GM12878 (cell line): Measurements from ENCODE around the gene PEF1. TPM values are rescaled to one million over a fixed set of nuclear protein-coding genes. Genes with fewer than 3 reads are reported as not detected.
A peak's percentile ranks its signal among the peaks of the same experiment; 100 is the strongest.

Source experiments
- CHD2 ChIP-seq: IDR thresholded peaks from 2 replicates; pipeline ENCODE4 v1.6.1; 2011; ENCODE audit warnings: low read depth, low read length, improper control_type of control experiment, borderline replicate concordance
- FOXK2 ChIP-seq: fragments of 450-650 bp; IDR thresholded peaks from 2 replicates; pipeline ENCODE4 v1.6.1; 2017; ENCODE audit warnings: mild to moderate bottlenecking, moderate library complexity
- HDGF ChIP-seq: fragments of 450-650 bp; IDR thresholded peaks from 2 replicates; pipeline ENCODE4 v1.6.1; 2016; ENCODE audit warnings: antibody characterized with exemption
- NFIC ChIP-seq: IDR thresholded peaks from 2 replicates; pipeline ENCODE4 v1.6.1; 2012; ENCODE audit warnings: low read depth, mild to moderate bottlenecking, inconsistent platforms, low read length, moderate library complexity
- NFXL1 ChIP-seq: fragments of 450-650 bp; IDR thresholded peaks from 2 replicates; pipeline ENCODE4 v1.6.1; 2017; ENCODE audit warnings: antibody characterized with exemption, mild to moderate bottlenecking, borderline replicate concordance
- POLR2A ChIP-seq: IDR thresholded peaks from 2 replicates; pipeline ENCODE4 v1.6.1; 2011; ENCODE audit warnings: low read depth, mild to moderate bottlenecking, low read length
- POLR2AphosphoS2 ChIP-seq: IDR thresholded peaks from 2 replicates; pipeline ENCODE4 v1.6.1; 2011; ENCODE audit warnings: low read depth, mild to moderate bottlenecking, low read length, improper control_type of control experiment, moderate library complexity
- RAD51 ChIP-seq: fragments of 450-650 bp; IDR thresholded peaks from 2 replicates; pipeline ENCODE4 v1.6.1; 2016; ENCODE audit warnings: moderate library complexity, mild to moderate bottlenecking, inconsistent platforms
- SUPT20H ChIP-seq: IDR thresholded peaks from 2 replicates; pipeline ENCODE4 v1.6.1; 2011; ENCODE audit warnings: low read depth, mild to moderate bottlenecking, low read length, moderate library complexity, borderline replicate concordance; ENCODE audit not compliant: control insufficient read depth
- ZBTB33 ChIP-seq: fragments of 450-650 bp; IDR thresholded peaks from 2 replicates; pipeline ENCODE4 v1.6.1; 2017; ENCODE audit warnings: mild to moderate bottlenecking
- ZNF687 ChIP-seq: fragments of 450-650 bp; IDR thresholded peaks from 2 replicates; pipeline ENCODE4 v1.6.1; 2017; ENCODE audit warnings: mild to moderate bottlenecking, moderate library complexity
- polyA plus RNA-seq, 11 experiments: library from polyadenylated mRNA; depleted of rRNA in 4 of 11; unstranded in 6 of 11; stranded (reverse) in 5 of 11; fragments of >200 nt; fragmentation: Nextera tagmentation in 4 of 11; fragmentation: Illumina TruSeq in 1 of 11; extraction: Ambion mirVana in 4 of 11; extraction: Trizol in 1 of 11; gene quantifications; 1 replicate in 1 of 11; 2 replicates in 10 of 11; pipeline versions ENCODE4 v1.2.1 to v1.2.3, GENCODE V29; 2011 to 2016; ENCODE audit warnings: inconsistent platforms in 2 of 11, missing spikeins in 2 of 11, low read depth in 1 of 11
- total RNA-seq, 4 experiments: library from RNA; depleted of rRNA in 3 of 4; stranded (reverse); fragments of >200 nt in 3 of 4; fragmentation: Illumina TruSeq in 1 of 4; extraction: Trizol in 1 of 4; gene quantifications; 2 replicates each; pipeline versions ENCODE4 v1.2.1 to v1.2.3, GENCODE V29; 2013 to 2021

Gene PEF1
- total and polyA plus RNA-seq, 10 of the 15 experiments (the other 5 are each of a cell fraction or from before 2014, with no cell fraction given): 27.1 to 107 (median 79.0) TPM

GRCh38 chr1:31644560-31645273 is at the start of gene PEF1 (continued):
- TF ChIP-seq NFXL1: no peak
- TF ChIP-seq SUPT20H: no peak
- TF ChIP-seq HDGF: peak; percentile 88
- peak; percentile 80; the same call in 1 of the 2 replicates for TF ChIP-seq CHD2
- 0 out of 2 replicates have a peak, but pooled peaks have one; percentile 15 for TF ChIP-seq RAD51
- no peak for TF ChIP-seq ZBTB33
- peak; percentile 46 for TF ChIP-seq FOXK2
- TF ChIP-seq NFIC: no peak
- TF ChIP-seq ZNF687: no peak
- no peak for TF ChIP-seq POLR2AphosphoS2
- TF ChIP-seq POLR2A: peak; percentile 90
